LNCaP clone FGC (cell line): Measurements from ENCODE around the gene XRCC2.
"Not testable (repeated sequence)": the region's sequence is repeated elsewhere in the genome, so short reads cannot be mapped to it uniquely, and the experiment has no call there.

Experiments used
- DNase-seq: peaks from one replicate; pipeline ENCODE4 v3.0.0-alpha.2; 2011; ENCODE audit warnings: low read depth
- H3K4me3 ChIP-seq: 2 replicates; pipeline ENCODE4 v1.5.1; 2011; ENCODE audit warnings: mild to moderate bottlenecking, low read depth, low read length, control low read depth
- TF ChIP-seq, protein P1 (sequence below): IDR thresholded peaks from 2 replicates; pipeline ENCODE4 v1.5.1; 2012; ENCODE audit warnings: mild to moderate bottlenecking; ENCODE audit not compliant: control insufficient read depth, insufficient read depth; ENCODE audit errors: extremely low read depth

The XRCC2 gene

DNA sequence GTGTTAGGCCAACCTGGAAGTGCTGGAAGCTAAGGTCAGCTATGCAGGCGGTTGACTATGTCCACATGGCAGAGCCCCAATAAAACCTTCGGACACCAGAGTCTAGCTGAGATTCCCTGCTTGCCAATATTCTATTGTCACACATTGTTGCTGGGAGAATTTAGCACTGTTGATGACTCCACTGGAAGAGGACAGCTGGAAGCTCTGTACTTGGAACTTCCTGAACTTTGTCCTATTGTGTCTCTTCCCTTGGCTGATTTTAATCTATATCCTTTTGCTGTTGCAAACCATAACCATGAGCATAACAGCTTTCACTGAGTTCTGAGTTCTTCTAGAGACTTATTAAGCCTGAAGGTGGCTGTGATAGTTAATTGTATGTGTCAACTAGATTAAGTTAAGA, 12.0 kb downstream of the XRCC2 start:
- TF ChIP-seq, protein P1, sequence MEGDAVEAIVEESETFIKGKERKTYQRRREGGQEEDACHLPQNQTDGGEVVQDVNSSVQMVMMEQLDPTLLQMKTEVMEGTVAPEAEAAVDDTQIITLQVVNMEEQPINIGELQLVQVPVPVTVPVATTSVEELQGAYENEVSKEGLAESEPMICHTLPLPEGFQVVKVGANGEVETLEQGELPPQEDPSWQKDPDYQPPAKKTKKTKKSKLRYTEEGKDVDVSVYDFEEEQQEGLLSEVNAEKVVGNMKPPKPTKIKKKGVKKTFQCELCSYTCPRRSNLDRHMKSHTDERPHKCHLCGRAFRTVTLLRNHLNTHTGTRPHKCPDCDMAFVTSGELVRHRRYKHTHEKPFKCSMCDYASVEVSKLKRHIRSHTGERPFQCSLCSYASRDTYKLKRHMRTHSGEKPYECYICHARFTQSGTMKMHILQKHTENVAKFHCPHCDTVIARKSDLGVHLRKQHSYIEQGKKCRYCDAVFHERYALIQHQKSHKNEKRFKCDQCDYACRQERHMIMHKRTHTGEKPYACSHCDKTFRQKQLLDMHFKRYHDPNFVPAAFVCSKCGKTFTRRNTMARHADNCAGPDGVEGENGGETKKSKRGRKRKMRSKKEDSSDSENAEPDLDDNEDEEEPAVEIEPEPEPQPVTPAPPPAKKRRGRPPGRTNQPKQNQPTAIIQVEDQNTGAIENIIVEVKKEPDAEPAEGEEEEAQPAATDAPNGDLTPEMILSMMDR = no peak
- no peak for DNase-seq
- no peak overlapping the region for H3K4me3 ChIP-seq

DNA sequence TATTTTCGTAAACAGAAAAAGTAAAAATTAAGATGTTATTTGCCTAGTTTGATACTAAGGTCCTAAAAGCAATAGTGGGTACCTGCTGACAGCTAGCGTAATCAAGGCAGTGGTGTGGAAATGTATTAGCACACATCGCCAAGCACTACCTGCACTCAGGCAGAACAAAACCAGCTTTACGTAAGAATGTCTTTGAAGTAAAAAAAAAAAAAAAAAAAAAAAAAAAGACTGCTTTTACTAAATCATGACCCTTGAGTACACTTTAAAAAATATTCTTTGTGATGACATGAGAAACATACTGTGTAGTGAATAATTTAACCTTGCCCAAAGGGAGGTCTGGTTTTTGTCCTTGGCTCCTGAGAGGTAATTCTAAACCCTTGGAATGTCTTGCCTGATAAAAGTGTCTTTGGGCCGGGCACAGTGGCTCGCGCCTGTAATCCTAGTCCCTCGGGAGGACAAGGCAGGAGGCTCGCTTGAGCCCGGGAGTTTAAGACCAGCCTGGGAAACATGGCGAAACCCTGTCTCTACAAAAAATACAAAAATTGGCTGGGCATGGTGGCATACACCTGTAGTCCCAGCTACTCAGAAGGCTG, 12.7 kb downstream of the XRCC2 start:
- TF ChIP-seq, protein P1 = no peak
- no peak for DNase-seq

DNA sequence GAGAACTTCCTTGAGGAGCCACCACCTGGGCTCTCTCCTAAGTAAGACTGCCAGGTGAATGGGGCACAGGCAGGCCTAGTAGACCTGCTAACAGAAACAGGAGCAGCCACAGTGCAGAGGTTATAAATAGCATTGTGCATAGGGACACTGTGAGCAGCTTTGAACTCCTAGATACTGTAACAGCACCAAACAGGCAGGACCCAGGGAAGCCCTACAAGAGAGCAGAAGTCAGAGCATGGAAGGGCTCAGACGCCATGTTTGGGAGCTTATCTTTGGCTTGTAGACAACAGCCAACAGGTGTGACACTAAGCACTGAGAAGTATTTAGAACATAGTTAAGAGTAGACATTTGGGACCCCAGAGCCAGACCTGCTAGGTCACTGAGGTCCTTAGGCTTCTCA, 14.5 kb downstream of the XRCC2 start:
- no peak for DNase-seq
- TF ChIP-seq, protein P1 = no peak
- H3K4me3 ChIP-seq = no peak overlapping the region

More for the DNA sequence above, 12.7 kb downstream of the XRCC2 start:
- H3K4me3 ChIP-seq = no peak overlapping the region

DNA sequence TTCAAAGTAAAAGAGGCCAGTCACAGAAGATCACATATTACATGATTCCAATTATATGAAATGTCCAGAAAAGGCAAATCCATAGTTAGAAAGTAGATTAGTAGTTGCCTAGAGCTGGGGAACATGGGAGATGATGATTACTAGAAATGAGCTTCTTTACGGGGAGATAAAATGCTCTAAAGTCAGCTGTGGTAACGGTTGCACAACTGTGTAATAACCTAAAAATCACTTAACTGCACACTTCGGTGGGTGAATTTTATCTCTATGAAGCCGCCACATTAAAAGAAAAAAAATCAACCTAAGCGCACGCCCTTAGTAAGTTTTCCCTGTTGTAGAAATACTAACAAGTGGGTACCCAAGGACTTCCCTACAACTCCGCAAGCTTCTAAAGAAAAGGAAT, 15.9 kb downstream of the XRCC2 start:
- no peak for DNase-seq
- H3K4me3 ChIP-seq = no peak overlapping the region
- TF ChIP-seq, protein P1 = no peak

DNA sequence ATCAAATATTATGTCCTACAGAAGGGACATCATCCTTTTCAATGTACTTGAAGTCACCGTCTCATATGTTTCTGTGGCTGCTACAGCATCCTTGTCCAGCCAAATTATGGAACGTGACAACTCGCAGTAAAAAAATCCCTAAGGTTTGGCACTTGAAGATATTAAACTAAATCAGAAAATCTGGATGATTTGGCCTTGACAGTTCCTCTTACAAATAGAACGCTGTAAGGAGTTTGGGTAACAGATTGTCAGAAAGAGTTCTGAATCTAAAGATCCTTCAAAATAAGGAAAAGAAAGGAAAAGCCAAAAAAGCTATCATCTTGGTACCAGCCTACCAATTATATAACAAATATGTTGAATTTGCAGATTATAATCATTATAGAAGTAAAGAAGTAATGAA, 21.0 kb downstream of the XRCC2 start:
- DNase-seq = no peak
- H3K4me3 ChIP-seq = no peak overlapping the region

DNA sequence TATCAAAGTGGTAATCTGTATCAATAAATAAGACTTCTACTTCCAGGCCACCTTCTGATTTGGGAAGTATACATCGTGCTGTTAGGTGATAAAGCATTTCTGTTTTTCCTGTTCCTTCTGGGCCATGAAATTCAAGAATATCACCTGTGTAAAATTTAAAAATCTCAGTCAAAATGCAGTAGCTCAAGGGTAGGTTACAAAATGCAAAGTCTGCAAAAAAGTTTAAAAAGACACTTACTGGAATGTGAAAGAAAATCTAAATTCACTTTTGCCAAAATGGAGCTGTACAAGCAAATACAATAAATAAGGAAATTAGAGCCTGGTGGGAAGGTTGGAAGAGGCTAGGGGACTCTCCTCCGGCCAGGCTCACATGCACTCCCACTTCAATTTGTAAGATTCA, 26.7 kb downstream of the XRCC2 start:
- H3K4me3 ChIP-seq = no peak overlapping the region
- TF ChIP-seq, protein P1 = no peak
- DNase-seq = no peak

More for the DNA sequence above, 21.0 kb downstream of the XRCC2 start:
- TF ChIP-seq, protein P1 = no peak

DNA sequence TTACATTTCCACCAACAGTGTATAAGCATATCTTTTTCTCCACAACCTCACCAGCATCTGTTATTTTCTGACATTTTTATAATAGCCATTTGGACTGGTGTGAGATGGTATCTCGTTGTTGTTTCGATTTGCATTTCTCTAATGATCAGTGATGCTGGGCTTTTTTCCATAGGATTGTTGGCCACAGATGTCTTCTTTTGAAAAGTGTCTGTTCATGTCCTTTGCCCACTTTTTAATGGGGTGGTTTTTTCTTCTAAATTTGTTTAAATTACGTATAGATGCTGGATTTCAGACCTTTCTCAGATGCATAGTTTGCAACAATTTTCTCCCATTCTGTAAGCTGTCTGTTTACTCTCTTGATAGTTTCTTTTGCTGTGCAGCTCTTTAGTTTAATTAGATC, 28.9 kb downstream of the XRCC2 start:
- no peak for DNase-seq
- TF ChIP-seq, protein P1 = no peak
- H3K4me3 ChIP-seq = no peak overlapping the region

DNA sequence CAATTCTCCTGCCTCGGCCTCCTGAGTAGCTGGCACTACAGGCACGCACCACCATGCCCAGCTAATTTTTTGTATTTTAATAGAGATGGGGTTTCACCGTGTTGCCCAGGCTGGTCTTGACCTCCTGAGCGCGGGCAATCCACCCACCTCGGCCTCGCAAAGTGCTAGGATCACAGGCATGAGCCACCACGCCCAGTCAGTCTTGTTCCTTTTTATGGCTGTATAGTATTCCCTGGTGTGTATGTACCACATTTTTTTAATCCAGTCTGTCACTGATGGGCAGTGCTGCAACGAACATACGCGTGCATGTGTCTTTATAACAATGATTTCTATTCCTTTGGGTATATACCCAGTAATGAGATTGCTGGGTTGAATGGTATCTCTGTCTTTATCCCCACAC, 29.4 kb downstream of the XRCC2 start:
- DNase-seq, H3K4me3 ChIP-seq: not testable (repeated sequence)
